Upper lobe of left lung (tissue), 6 donors: Measurements from ENCODE around the gene RBM27. TPM values are rescaled to one million over a fixed set of nuclear protein-coding genes. Genes with fewer than 3 reads are reported as not detected.
"Not testable (repeated sequence)": the region's sequence is repeated elsewhere in the genome, so short reads cannot be mapped to it uniquely, and the experiment has no call there.

Source experiments
- ATAC-seq, 2 donors: fragments of 200-7000 bp; cut with Tn5 transposase; one replicate each; pipeline ENCODE4 v1.9.1; 2022; ENCODE audit warnings: mild to moderate bottlenecking in 2 of 2, moderate library complexity in 2 of 2; ENCODE audit not compliant: low FRiP score in 2 of 2
- DNase-seq, 2 donors: peaks; one replicate each; pipeline ENCODE4 v3.0.0-alpha.2; 2019 to 2020
- H3K27ac ChIP-seq, 4 donors: fragments of 200-600 bp; sonication (generic); one replicate each; pipeline ENCODE4 v1.5.1; 2016 to 2019
- H3K27me3 ChIP-seq, 4 donors: fragments of 200-600 bp; sonication (generic); one replicate each; pipeline ENCODE4 v1.5.1; 2017 to 2019
- H3K36me3 ChIP-seq, 4 donors: fragments of 200-600 bp; sonication (generic); one replicate each; pipeline ENCODE4 v1.5.1; 2016 to 2019
- H3K4me1 ChIP-seq, 4 donors: fragments of 200-600 bp; sonication (generic); one replicate each; pipeline ENCODE4 v1.5.1; 2018 to 2019
- H3K4me3 ChIP-seq, 4 donors: fragments of 200-600 bp; sonication (generic); one replicate each; pipeline ENCODE4 v1.5.1; 2017 to 2019; ENCODE audit warnings: mild to moderate bottlenecking in 2 of 4, moderate library complexity in 1 of 4
- H3K9me3 ChIP-seq, 4 donors: fragments of 200-600 bp; sonication (generic); one replicate each; pipeline ENCODE4 v1.5.1; 2018 to 2019
- EP300 ChIP-seq, 4 donors: sonication (generic); formaldehyde crosslinking; IDR thresholded peaks; one replicate each; pipeline ENCODE4 v1.5.1; 2017; ENCODE audit warnings: antibody characterized with exemption in 4 of 4, control low read depth in 2 of 4
- POLR2A ChIP-seq, 4 donors: fragments of 450-650 bp; IDR thresholded peaks; one replicate each; pipeline ENCODE4 v1.5.1; 2016 to 2017; ENCODE audit warnings: antibody characterized with exemption in 4 of 4, mild to moderate bottlenecking in 2 of 4
- POLR2AphosphoS5 ChIP-seq, 2 donors: sonication (generic); formaldehyde crosslinking; IDR thresholded peaks; one replicate each; pipeline ENCODE4 v1.5.1; 2017; ENCODE audit warnings: antibody characterized with exemption in 2 of 2
- WGBS, 2 donors: methylation state at CpG; one replicate each; pipeline ENCODE4 v1.1.5; 2017 to 2018; 5-methylcytosine and 5-hydroxymethylcytosine counted together
- total RNA-seq, 6 donors: library from RNA; depleted of rRNA in 4 of 6; stranded (reverse); fragments of >200 nt in 4 of 6; gene quantifications; one replicate each; pipeline versions ENCODE4 v1.1.0 to v1.2.1, GENCODE V29; 2016 to 2021
- TF ChIP-seq, protein P1 (sequence below), 6 experiments: fragments of 450-650 bp in 4 of 6; fragments of 200-600 bp in 2 of 6; sonication (generic) in 2 of 6; IDR thresholded peaks; one replicate each; pipeline ENCODE4 v1.5.1; 2016 to 2019; ENCODE audit warnings: antibody characterized with exemption in 6 of 6
- donor health status: DM: no; HTN: no; CAD: no; lungs with moderate emphysema.
- donor health status: DM: no; HTN: yes; CAD: no; lungs with severe emphysema.

The RBM27 gene
- total RNA-seq, 6 donors from 2014 or later = 13.0 to 52.4 (median 31.2) TPM

DNA sequence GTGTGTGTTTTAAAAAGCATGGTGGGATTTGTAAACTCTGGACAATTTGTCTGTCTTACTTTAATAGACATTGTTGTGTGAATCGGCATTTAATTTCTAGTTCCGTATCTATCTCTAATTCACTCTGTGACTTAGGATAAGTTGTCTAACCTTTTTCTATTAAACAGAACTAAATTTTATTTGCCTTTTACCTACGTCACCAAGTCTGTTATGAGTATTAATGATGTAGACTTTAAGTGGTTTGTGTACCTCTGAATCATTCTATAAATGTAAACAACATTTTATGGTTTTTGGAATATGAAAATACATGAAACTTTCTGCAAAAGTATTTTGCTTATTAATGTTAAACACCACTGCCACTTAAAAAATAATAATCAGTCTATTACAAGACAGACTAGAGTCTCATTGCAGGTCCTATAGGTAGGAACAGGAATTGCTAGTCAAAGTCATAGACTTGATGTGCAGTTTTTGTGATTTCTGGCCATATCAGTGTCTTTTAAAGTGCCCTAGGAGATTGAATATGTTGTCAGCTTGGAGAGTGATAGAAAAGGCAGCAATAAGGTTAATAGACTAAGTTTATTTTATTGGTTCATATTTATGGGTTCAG lies 5.6 kb downstream of the RBM27 start:
- Histone ChIP-seq H3K9me3 (no peaks in the 10 kb centered on the region), H3K4me1 (peaks cover 27 to 47% (median 35%) of the 10 kb centered on the region in 4 donors), H3K4me3 (no peak overlapping the region), H3K27me3 (no peaks in the 10 kb centered on the region), H3K36me3 (no peaks in the 10 kb centered on the region), H3K27ac (no peak overlapping the region)
- DNase-seq (no peak), ATAC-seq (no peak)
- TF ChIP-seq, protein P1, sequence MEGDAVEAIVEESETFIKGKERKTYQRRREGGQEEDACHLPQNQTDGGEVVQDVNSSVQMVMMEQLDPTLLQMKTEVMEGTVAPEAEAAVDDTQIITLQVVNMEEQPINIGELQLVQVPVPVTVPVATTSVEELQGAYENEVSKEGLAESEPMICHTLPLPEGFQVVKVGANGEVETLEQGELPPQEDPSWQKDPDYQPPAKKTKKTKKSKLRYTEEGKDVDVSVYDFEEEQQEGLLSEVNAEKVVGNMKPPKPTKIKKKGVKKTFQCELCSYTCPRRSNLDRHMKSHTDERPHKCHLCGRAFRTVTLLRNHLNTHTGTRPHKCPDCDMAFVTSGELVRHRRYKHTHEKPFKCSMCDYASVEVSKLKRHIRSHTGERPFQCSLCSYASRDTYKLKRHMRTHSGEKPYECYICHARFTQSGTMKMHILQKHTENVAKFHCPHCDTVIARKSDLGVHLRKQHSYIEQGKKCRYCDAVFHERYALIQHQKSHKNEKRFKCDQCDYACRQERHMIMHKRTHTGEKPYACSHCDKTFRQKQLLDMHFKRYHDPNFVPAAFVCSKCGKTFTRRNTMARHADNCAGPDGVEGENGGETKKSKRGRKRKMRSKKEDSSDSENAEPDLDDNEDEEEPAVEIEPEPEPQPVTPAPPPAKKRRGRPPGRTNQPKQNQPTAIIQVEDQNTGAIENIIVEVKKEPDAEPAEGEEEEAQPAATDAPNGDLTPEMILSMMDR (IDR thresholded peaks at IDR 0.05) = peak in 2 of 6 experiments; percentile 11 to 20
- TF ChIP-seq EP300 (IDR thresholded peaks at IDR 0.05) = no peak
- 86 to 94% methylated on average over 3 of the region's 3 CpGs for WGBS, 2 donors

DNA sequence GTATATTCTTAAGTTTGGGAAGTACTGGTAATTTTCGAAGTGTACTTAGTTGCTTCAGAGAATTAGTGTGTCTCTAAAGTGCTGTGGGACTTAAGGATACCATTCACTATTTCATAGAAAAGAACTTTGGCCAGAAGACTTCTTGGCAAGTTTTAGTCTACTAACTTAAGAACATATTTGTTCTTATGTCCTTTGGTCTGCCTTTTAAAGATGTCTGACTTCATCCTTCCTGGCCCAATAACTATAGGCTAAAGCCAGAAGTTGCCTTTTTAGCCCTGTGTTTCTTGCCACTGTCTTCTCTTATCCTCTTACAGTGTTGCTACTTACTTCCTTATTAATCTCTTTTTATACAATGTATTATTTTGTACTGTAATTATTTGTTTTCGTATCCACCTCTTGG lies 6.3 kb downstream of the RBM27 start:
- WGBS, 2 donors = 87 to 93% methylated on average over 2 of the region's 2 CpGs
- ATAC-seq = no peak
- TF ChIP-seq EP300 (IDR thresholded peaks at IDR 0.05) (no peak), POLR2A (IDR thresholded peaks at IDR 0.05) (no peak), POLR2AphosphoS5 (IDR thresholded peaks at IDR 0.05) (no peak)
- TF ChIP-seq, protein P1 (IDR thresholded peaks at IDR 0.05) = no peak
- no peak overlapping the region for H3K4me3 ChIP-seq
- H3K4me1 ChIP-seq = peaks cover 27 to 41% (median 31%) of the 10 kb centered on the region in 4 donors
- no peaks in the 10 kb centered on the region for H3K27me3 ChIP-seq
- no peaks in the 10 kb centered on the region for H3K36me3 ChIP-seq
- no peaks in the 10 kb centered on the region for H3K9me3 ChIP-seq
- no peak for DNase-seq
- H3K27ac ChIP-seq = no peak overlapping the region

DNA sequence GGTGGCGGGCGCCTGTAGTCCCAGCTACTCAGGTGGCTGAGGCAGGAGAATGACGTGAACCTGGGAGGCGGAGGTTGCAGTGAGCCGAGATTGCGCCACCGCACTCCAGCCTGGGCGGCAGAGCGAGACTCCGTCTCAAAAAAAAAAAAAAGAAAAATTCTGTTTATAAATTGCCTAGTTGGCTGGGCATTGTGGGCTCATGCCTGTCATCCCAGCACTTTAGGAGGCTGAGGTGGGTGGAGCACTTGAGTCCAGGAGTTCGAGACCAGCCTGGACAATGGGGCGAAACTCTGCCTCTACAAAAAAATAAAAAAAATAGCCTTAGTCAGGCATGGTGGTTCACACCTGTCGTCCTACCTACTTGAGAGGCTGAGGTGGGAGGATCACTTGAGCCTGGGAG lies 7.4 kb downstream of the RBM27 start:
- H3K27me3 ChIP-seq, H3K27ac ChIP-seq, H3K36me3 ChIP-seq, H3K4me3 ChIP-seq, H3K9me3 ChIP-seq, ATAC-seq: not testable (repeated sequence)
- peaks cover 16 to 30% (median 21%) of the 10 kb centered on the region in 4 donors for H3K4me1 ChIP-seq
- peak in 1 of 2 donors; percentile 27 for DNase-seq
- 93 to 95% methylated on average over 11 to 13 of the region's 13 CpGs for WGBS, 2 donors

DNA sequence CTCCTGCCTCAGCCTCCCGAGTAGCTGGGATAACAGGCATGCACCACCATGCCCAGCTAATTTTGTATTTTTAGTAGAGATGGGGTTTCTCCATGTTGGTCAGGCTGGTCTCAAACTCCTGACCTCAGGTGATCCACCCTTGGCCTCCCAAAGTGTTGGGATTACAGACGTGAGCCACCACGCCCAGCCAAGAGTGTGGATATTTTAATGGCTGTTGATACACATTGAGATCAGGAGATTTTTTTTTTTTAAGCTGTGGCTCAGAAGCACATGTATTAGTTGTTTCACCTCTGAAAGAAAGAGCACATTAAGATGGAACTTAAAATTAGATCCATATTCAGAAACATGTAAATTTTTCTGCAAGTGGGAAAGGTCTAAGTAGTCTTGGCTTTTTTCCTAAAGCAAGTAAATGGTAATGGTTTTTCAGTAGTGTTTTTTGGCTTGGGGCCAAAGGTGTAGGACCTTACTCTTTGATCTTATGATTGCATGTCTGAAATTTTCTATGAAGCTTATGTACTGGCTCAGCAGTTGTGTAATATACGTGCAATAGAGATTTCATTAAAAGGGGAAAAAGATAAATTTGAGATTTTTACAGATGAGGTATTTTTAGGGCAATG lies 9.9 kb downstream of the RBM27 start:
- Histone ChIP-seq H3K27me3 (no peaks in the 10 kb centered on the region), H3K4me3 (no peak overlapping the region), H3K9me3 (no peaks in the 10 kb centered on the region), H3K4me1 (peaks cover 14 to 21% (median 19%) of the 10 kb centered on the region in 4 donors), H3K27ac (no peak overlapping the region), H3K36me3 (peaks cover 0 to 3% (median 0%) of the 10 kb centered on the region in 4 donors)
- WGBS, 2 donors = 68 to 71% methylated on average over 4 of the region's 4 CpGs
- DNase-seq (no peak), ATAC-seq (no peak)
- TF ChIP-seq, protein P1 (IDR thresholded peaks at IDR 0.05) = no peak
- no peak for TF ChIP-seq POLR2AphosphoS5 (IDR thresholded peaks at IDR 0.05)
- TF ChIP-seq POLR2A (IDR thresholded peaks at IDR 0.05) = no peak
- TF ChIP-seq EP300 (IDR thresholded peaks at IDR 0.05) = no peak

DNA sequence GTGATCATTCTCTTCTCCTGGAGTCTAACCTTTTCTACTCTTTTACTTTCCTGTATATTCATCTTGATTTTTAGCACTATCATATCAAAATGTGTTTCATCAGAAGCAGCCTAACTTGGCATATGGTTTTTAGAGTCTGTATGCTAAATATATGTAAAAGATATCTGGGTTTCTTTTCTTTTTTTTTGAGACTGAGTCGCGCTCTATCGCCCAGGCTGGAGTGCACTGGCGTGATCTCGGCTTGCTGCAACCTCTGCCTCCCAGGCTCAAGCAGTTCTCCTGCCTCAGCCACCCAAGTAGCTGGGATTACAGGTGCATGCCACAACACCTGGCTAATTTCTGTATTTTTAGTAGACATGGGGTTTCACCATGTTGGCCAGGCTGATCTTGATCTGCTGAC lies 11.5 kb downstream of the RBM27 start:
- not testable (repeated sequence) for H3K27me3 ChIP-seq, DNase-seq, ATAC-seq, H3K9me3 ChIP-seq, H3K27ac ChIP-seq, H3K4me3 ChIP-seq
- H3K4me1 ChIP-seq = peaks cover 10 to 16% (median 13%) of the 10 kb centered on the region in 4 donors
- WGBS, 2 donors = 93 to 99% methylated on average over 5 of the region's 5 CpGs
- peaks cover 0 to 13% (median 3%) of the 10 kb centered on the region in 4 donors for H3K36me3 ChIP-seq

DNA sequence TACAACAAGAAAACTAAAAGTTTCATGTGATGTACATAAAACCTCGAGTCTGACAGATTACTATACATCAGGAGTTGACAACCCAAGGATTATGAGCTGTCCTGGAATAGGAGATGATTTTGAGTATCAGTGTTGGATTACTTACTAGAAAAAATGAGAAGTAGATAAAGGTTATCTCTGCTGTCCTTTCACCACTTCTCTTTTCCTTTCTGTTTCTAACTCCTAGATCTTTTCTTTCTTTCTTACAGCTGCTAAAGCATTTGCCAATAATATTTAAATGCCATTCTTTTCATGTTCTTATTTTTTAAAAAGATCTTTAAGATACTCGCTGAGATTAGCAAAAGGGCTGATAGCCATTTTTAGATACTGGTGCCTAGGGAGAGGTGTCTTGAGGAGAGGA lies 14.8 kb downstream of the RBM27 start:
- TF ChIP-seq, protein P1 (IDR thresholded peaks at IDR 0.05) = no peak
- TF ChIP-seq EP300 (IDR thresholded peaks at IDR 0.05) = no peak
- TF ChIP-seq POLR2A (IDR thresholded peaks at IDR 0.05) = no peak
- TF ChIP-seq POLR2AphosphoS5 (IDR thresholded peaks at IDR 0.05) = no peak
- H3K27ac ChIP-seq = no peak overlapping the region
- peaks cover 9 to 16% (median 10%) of the 10 kb centered on the region in 4 donors for H3K4me1 ChIP-seq
- no peaks in the 10 kb centered on the region for H3K27me3 ChIP-seq
- H3K9me3 ChIP-seq = no peaks in the 10 kb centered on the region
- DNase-seq = no peak
- no peak overlapping the region for H3K4me3 ChIP-seq
- WGBS, 2 donors = 76 to 77% methylated on average over 2 of the region's 2 CpGs
- H3K36me3 ChIP-seq = peaks cover 0 to 22% (median 6%) of the 10 kb centered on the region in 4 donors
- no peak for ATAC-seq
